Measurements from ENCODE around the gene FGD4. TPM values are rescaled to one million over a fixed set of nuclear protein-coding genes. Genes with fewer than 3 reads are reported as not detected.

The FGD4 gene
- total RNA-seq, 1 experiment from 2014 or later, result 54.3 TPM

DNA sequence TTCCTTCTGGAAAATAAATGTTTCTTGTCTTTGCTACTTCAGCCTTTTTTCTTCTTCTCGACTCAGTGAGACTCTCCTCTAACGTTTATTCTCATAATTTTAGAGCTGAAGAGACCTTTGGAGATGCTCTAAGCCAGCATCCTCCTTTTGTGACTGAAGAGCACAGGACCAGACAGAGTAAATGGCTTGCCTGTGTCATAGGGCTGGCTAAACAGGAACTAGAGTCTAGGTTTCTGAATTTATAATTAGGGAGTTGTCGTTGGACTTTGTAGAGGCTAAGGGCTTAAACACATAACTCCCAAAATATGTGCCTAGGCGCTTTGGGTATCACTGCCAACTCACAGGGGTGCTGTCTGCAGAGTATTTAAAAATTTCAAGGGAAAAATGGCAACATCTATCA, 98.5 kb downstream of the FGD4 start:
- WGBS (ENCODE audit: extremely low coverage, insufficient read length, low lambda C conversion rate), result no CpG with 5 or more reads among the region's 4 CpGs
- DNase-seq, result no peak
- H3K9me3 Mint-ChIP-seq, result no peaks in the 10 kb centered on the region

More for the DNA sequence above, 98.5 kb downstream of the FGD4 start:
- no peak overlapping the region for H2BK15ac ChIP-seq (ENCODE audit: low read depth, low read length)
- H3K14ac ChIP-seq (ENCODE audit: insufficient read depth, low read length), result no peak overlapping the region
- H3K4ac ChIP-seq (ENCODE audit: low read depth, low read length), result no peak overlapping the region
- TF ChIP-seq, protein P1, sequence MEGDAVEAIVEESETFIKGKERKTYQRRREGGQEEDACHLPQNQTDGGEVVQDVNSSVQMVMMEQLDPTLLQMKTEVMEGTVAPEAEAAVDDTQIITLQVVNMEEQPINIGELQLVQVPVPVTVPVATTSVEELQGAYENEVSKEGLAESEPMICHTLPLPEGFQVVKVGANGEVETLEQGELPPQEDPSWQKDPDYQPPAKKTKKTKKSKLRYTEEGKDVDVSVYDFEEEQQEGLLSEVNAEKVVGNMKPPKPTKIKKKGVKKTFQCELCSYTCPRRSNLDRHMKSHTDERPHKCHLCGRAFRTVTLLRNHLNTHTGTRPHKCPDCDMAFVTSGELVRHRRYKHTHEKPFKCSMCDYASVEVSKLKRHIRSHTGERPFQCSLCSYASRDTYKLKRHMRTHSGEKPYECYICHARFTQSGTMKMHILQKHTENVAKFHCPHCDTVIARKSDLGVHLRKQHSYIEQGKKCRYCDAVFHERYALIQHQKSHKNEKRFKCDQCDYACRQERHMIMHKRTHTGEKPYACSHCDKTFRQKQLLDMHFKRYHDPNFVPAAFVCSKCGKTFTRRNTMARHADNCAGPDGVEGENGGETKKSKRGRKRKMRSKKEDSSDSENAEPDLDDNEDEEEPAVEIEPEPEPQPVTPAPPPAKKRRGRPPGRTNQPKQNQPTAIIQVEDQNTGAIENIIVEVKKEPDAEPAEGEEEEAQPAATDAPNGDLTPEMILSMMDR (conservative IDR thresholded peaks at IDR 0.05), result no peak
- no peak overlapping the region for H3K27ac ChIP-seq (ENCODE audit: insufficient read length, low read depth, low read length)
- Mint-ChIP-seq H3K4me3 (no peak overlapping the region), H3K27ac (no peak overlapping the region; a peak in 1 of 7 replicates), H3K36me3 (ENCODE audit: insufficient read depth in 1 of 3, low read depth in 3 of 3) (peaks cover 0 to 2% (median 0%) of the 10 kb centered on the region in 3 experiments; a peak in 1 of 7 replicates), H3K4me1 (peaks cover 28 to 37% of the 10 kb centered on the region in 2 experiments), H3K27me3 (ENCODE audit: low read depth) (no peaks in the 10 kb centered on the region)
- H3K79me2 ChIP-seq (ENCODE audit: insufficient read depth, low read length), result peaks cover 8% of the 10 kb centered on the region; the same call in 1 of the 2 replicates
- H3K23ac ChIP-seq (ENCODE audit: insufficient read length, low read depth, low read length), result no peak overlapping the region
- H2AFZ ChIP-seq (ENCODE audit: low read length), result no peak overlapping the region
- H3K9me3 ChIP-seq (ENCODE audit: control insufficient read depth, low read depth, low read length), result no peaks in the 10 kb centered on the region
- H2BK20ac ChIP-seq (ENCODE audit: low read depth, low read length, poor library complexity, severe bottlenecking), result no peak overlapping the region
- no peak overlapping the region for H3K9ac ChIP-seq (ENCODE audit: extremely low read depth, insufficient read length, low read length)
- H3T11ph ChIP-seq (ENCODE audit: low read length), result no peak overlapping the region
- no peak overlapping the region for H4K5ac ChIP-seq (ENCODE audit: insufficient read length, low read depth, low read length)
- H2AK5ac ChIP-seq (ENCODE audit: insufficient read length, low read length), result no peak overlapping the region
- H3K4me1 ChIP-seq (ENCODE audit: insufficient read depth, low read length), result peaks cover 7% of the 10 kb centered on the region; the same call in 1 of the 2 replicates
- H2BK5ac ChIP-seq (ENCODE audit: insufficient read length, low read length), result no peak overlapping the region
- H3K18ac ChIP-seq (ENCODE audit: insufficient read length, low read depth, low read length), result no peak overlapping the region
- H3K23me2 ChIP-seq (ENCODE audit: insufficient read length, low read depth, low read length, poor library complexity, severe bottlenecking), result no peaks in the 10 kb centered on the region
- H4K8ac ChIP-seq (replicated peaks; ENCODE audit: insufficient read length, low read depth, low read length), result no peak overlapping the region
- H3K27me3 ChIP-seq (ENCODE audit: insufficient read depth, low read length), result no peaks in the 10 kb centered on the region
- no peak overlapping the region for H2BK120ac ChIP-seq (ENCODE audit: low read depth, low read length, poor library complexity, severe bottlenecking)
- H4K20me1 ChIP-seq (ENCODE audit: control insufficient read depth, insufficient read depth, insufficient read length), result no peaks in the 10 kb centered on the region
- H4K91ac ChIP-seq (ENCODE audit: insufficient read length, low read depth, low read length), result no peak overlapping the region
- H3K79me1 ChIP-seq (ENCODE audit: insufficient read depth, low read depth, low read length, poor library complexity, severe bottlenecking), result peaks cover 1% of the 10 kb centered on the region
- H2BK12ac ChIP-seq (ENCODE audit: insufficient read length, low read depth, low read length), result no peak overlapping the region
- no peak overlapping the region for H3K4me2 ChIP-seq (ENCODE audit: insufficient read depth, insufficient read length, low read length)
- no peak overlapping the region for H3K56ac ChIP-seq (ENCODE audit: insufficient read length, low read depth, low read length)
